HepG2 (cell line): Measurements from ENCODE around the gene GMPPA. TPM values are rescaled to one million over a fixed set of nuclear protein-coding genes. Genes with fewer than 3 reads are reported as not detected.
A peak's percentile ranks its signal among the peaks of the same experiment; 100 is the strongest.

ENCODE experiments used
- BORCS8-MEF2B ChIP-seq: sonication (generic); formaldehyde crosslinking; IDR thresholded peaks from 2 replicates; pipeline ENCODE4 v1.8.0; 2022; ENCODE audit warnings: mild to moderate bottlenecking, missing genetic modification reagents
- CHCHD3 ChIP-seq: sonication (generic); formaldehyde crosslinking; IDR thresholded peaks from 2 replicates; pipeline ENCODE4 v1.8.0; 2022; ENCODE audit warnings: mild to moderate bottlenecking, missing genetic modification reagents, moderate library complexity
- DNMT1 ChIP-seq: sonication (generic); formaldehyde crosslinking; IDR thresholded peaks from 2 replicates; pipeline ENCODE4 v1.5.1; 2020; ENCODE audit warnings: mild to moderate bottlenecking, missing genetic modification reagents
- FLYWCH1 ChIP-seq: sonication (generic); formaldehyde crosslinking; IDR thresholded peaks from 2 replicates; pipeline ENCODE4 v1.8.1; 2023; ENCODE audit warnings: mild to moderate bottlenecking, missing genetic modification reagents
- FOSL1 ChIP-seq: sonication (generic); formaldehyde crosslinking; IDR thresholded peaks from 2 replicates; pipeline ENCODE4 v1.9.0; 2021; ENCODE audit warnings: missing genetic modification reagents, borderline replicate concordance
- GATAD1 ChIP-seq: IDR thresholded peaks from 2 replicates; pipeline ENCODE4 v1.6.1; 2016; ENCODE audit warnings: missing genetic modification reagents, missing compliant biosample characterization
- HHEX ChIP-seq: IDR thresholded peaks from 2 replicates; pipeline ENCODE4 v1.6.1; 2016; ENCODE audit warnings: control low read depth
- MAZ ChIP-seq, 2 experiments: sonication (generic) in 1 of 2; formaldehyde crosslinking in 1 of 2; IDR thresholded peaks; 2 replicates each; pipeline versions ENCODE4 v1.5.0 to v1.6.1; 2012 to 2020; ENCODE audit warnings: low read depth in 2 of 2, mild to moderate bottlenecking in 2 of 2, borderline replicate concordance in 1 of 2, improper control_type of control experiment in 1 of 2, low read length in 1 of 2, missing genetic modification reagents in 1 of 2, moderate library complexity in 1 of 2
- RARA ChIP-seq: IDR thresholded peaks from 2 replicates; pipeline ENCODE4 v1.6.1; 2016; ENCODE audit warnings: missing genetic modification reagents, missing compliant biosample characterization
- REL ChIP-seq: sonication (generic); formaldehyde crosslinking; conservative IDR thresholded peaks from 2 replicates; pipeline ENCODE4 v1.8.0; 2022; ENCODE audit warnings: mild to moderate bottlenecking, missing genetic modification reagents, moderate library complexity
- SSRP1 ChIP-seq: IDR thresholded peaks from 2 replicates; pipeline ENCODE4 v1.6.1; 2016; ENCODE audit warnings: control low read depth
- TARDBP ChIP-seq: sonication (generic); formaldehyde crosslinking; IDR thresholded peaks from 2 replicates; pipeline ENCODE4 v1.8.0; 2022; ENCODE audit warnings: mild to moderate bottlenecking, missing genetic modification reagents
- ZMYM4 ChIP-seq: sonication (generic); formaldehyde crosslinking; IDR thresholded peaks from 2 replicates; pipeline ENCODE4 v1.8.1; 2023; ENCODE audit warnings: mild to moderate bottlenecking, missing genetic modification reagents
- ZNF558 ChIP-seq: sonication (generic); formaldehyde crosslinking; IDR thresholded peaks from 2 replicates; pipeline ENCODE4 v1.9.0; 2022; ENCODE audit warnings: mild to moderate bottlenecking, missing genetic modification reagents, borderline replicate concordance
- ZNF816 ChIP-seq: sonication (generic); formaldehyde crosslinking; IDR thresholded peaks from 2 replicates; pipeline ENCODE4 v1.8.0; 2022; ENCODE audit warnings: missing genetic modification reagents, mild to moderate bottlenecking, borderline replicate concordance
- ZSCAN21 ChIP-seq: sonication (generic); formaldehyde crosslinking; IDR thresholded peaks from 2 replicates; pipeline ENCODE4 v1.8.0; 2022; ENCODE audit warnings: mild to moderate bottlenecking, missing genetic modification reagents, moderate library complexity, borderline replicate concordance
- polyA plus RNA-seq, 8 experiments: library from polyadenylated mRNA; depleted of rRNA in 3 of 8; stranded (reverse) in 7 of 8; unstranded in 1 of 8; fragments of >200 nt; fragmentation: Illumina TruSeq in 4 of 8; extraction: Trizol in 4 of 8; gene quantifications; 2 replicates each; pipeline versions ENCODE4 v1.2.1 to v1.2.3, GENCODE V29; 2011 to 2016; ENCODE audit warnings: low read depth in 4 of 8, missing spikeins in 1 of 8, mixed read lengths in 1 of 8; ENCODE audit not compliant: insufficient read depth in 1 of 8
- total RNA-seq, 5 experiments: library from RNA; depleted of rRNA; stranded (reverse); fragments of >200 nt; fragmentation: Illumina TruSeq; extraction: Trizol; gene quantifications; 2 replicates each; pipeline ENCODE4 v1.2.3, GENCODE V29; 2016; ENCODE audit warnings: low read depth in 1 of 5
- TF ChIP-seq, protein P1 (sequence below): IDR thresholded peaks from 2 replicates; pipeline ENCODE4 v1.6.1; 2018; ENCODE audit warnings: missing genetic modification reagents, mild to moderate bottlenecking, missing compliant biosample characterization
- TF ChIP-seq, protein P2 (sequence below): IDR thresholded peaks from 2 replicates; pipeline ENCODE4 v1.6.1; 2016; ENCODE audit warnings: mild to moderate bottlenecking, missing biosample characterization, missing genetic modification reagents
- TF ChIP-seq, protein P3 (sequence below): sonication (generic); formaldehyde crosslinking; IDR thresholded peaks from 2 replicates; pipeline ENCODE4 v1.4.0; 2020; ENCODE audit warnings: missing genetic modification reagents
- TF ChIP-seq, protein P4 (sequence below): sonication (generic); formaldehyde crosslinking; IDR thresholded peaks from 2 replicates; pipeline ENCODE4 v1.9.0; 2021; ENCODE audit warnings: missing genetic modification reagents, borderline replicate concordance

The GMPPA gene
- total and polyA plus RNA-seq, 2 of the 13 experiments (the other 11 are each of a cell fraction or from before 2014, with no cell fraction given): 81.1 to 106 TPM

DNA sequence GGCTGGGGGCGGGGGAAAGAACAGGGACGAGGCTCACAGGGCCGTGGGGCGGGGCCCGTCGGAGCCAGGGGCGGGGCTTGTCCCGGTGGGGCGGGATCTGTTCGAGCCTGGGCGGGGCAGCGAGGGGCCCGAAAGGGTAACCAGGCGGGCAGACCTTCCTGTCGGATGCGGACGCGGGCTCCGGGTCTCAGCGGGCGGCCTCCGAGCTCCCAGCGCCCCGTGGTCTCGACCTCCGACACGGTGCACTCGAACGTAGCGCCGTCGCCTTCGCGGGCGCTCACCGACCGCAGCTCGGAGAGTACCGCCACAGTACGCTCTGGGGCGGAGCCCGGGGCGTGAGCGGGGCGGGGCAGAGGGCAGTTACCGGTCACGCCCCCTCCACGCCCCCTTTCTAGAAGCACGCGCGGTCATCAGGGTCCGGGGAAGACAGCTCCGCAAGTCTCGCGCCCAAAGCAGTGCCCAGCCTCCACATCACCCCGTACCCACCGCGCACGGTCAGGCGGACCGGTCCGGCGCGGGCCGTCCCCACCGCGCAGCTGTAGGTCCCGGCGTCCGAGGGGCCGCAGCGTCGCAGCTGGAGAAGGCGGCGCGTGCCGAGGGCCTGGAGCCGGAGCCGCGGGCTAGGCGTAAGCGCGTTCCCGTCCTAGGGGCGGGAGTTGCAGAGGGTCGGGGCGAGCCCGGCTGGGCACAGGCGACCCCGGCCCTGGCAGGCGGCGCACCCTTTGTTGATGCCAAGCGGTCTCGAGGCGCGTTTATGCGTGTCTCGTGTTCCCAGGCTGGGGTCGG lies 53.9 kb downstream of the GMPPA start (continued):
- TF ChIP-seq BORCS8-MEF2B (CRISPR knock-in tag) (peak; percentile 76), ZNF816 (CRISPR knock-in tag) (peak; percentile 28; the same call in 1 of the 2 replicates), CHCHD3 (CRISPR knock-in tag) (peak; percentile 93; the same call in 1 of the 2 replicates), MAZ (IDR thresholded peaks at IDR 0.05; ENCODE audit: borderline replicate concordance, low read depth, low read length) (peak; percentile 37; the same call in 1 of the 2 replicates), MAZ (CRISPR knock-in tag; IDR thresholded peaks at IDR 0.05; ENCODE audit: low read depth) (peak; percentile 93), FOSL1 (CRISPR knock-in tag) (no peak), RARA (CRISPR knock-in tag) (peak; percentile 9; the same call in 1 of the 2 replicates), ZSCAN21 (peak; percentile 75; the same call in 1 of the 2 replicates), ZMYM4 (CRISPR knock-in tag) (peak; percentile 74; the same call in 1 of the 2 replicates), REL (CRISPR knock-in tag) (peak; percentile 87; the same call in 1 of the 2 replicates), DNMT1 (CRISPR knock-in tag) (peak; percentile 63; the same call in 1 of the 2 replicates), TARDBP (CRISPR knock-in tag) (0 out of 2 replicates have a peak, but pooled peaks have one; percentile 45), FLYWCH1 (CRISPR knock-in tag) (peak; percentile 76; the same call in 1 of the 2 replicates), GATAD1 (CRISPR knock-in tag) (no peak), HHEX (CRISPR knock-in tag) (no peak), ZNF558 (CRISPR knock-in tag) (peak; percentile 75; the same call in 1 of the 2 replicates), SSRP1 (no peak)
- TF ChIP-seq, protein P1, sequence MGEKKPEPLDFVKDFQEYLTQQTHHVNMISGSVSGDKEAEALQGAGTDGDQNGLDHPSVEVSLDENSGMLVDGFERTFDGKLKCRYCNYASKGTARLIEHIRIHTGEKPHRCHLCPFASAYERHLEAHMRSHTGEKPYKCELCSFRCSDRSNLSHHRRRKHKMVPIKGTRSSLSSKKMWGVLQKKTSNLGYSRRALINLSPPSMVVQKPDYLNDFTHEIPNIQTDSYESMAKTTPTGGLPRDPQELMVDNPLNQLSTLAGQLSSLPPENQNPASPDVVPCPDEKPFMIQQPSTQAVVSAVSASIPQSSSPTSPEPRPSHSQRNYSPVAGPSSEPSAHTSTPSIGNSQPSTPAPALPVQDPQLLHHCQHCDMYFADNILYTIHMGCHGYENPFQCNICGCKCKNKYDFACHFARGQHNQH (CRISPR knock-in tag): peak; percentile 49
- TF ChIP-seq, protein P2, sequence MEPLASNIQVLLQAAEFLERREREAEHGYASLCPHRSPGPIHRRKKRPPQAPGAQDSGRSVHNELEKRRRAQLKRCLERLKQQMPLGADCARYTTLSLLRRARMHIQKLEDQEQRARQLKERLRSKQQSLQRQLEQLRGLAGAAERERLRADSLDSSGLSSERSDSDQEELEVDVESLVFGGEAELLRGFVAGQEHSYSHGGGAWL (CRISPR knock-in tag): peak; percentile 93
- TF ChIP-seq, protein P3, sequence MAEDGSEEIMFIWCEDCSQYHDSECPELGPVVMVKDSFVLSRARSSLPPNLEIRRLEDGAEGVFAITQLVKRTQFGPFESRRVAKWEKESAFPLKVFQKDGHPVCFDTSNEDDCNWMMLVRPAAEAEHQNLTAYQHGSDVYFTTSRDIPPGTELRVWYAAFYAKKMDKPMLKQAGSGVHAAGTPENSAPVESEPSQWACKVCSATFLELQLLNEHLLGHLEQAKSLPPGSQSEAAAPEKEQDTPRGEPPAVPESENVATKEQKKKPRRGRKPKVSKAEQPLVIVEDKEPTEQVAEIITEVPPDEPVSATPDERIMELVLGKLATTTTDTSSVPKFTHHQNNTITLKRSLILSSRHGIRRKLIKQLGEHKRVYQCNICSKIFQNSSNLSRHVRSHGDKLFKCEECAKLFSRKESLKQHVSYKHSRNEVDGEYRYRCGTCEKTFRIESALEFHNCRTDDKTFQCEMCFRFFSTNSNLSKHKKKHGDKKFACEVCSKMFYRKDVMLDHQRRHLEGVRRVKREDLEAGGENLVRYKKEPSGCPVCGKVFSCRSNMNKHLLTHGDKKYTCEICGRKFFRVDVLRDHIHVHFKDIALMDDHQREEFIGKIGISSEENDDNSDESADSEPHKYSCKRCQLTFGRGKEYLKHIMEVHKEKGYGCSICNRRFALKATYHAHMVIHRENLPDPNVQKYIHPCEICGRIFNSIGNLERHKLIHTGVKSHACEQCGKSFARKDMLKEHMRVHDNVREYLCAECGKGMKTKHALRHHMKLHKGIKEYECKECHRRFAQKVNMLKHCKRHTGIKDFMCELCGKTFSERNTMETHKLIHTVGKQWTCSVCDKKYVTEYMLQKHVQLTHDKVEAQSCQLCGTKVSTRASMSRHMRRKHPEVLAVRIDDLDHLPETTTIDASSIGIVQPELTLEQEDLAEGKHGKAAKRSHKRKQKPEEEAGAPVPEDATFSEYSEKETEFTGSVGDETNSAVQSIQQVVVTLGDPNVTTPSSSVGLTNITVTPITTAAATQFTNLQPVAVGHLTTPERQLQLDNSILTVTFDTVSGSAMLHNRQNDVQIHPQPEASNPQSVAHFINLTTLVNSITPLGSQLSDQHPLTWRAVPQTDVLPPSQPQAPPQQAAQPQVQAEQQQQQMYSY: no peak; the same call in 1 of the 2 replicates
- TF ChIP-seq, protein P4, sequence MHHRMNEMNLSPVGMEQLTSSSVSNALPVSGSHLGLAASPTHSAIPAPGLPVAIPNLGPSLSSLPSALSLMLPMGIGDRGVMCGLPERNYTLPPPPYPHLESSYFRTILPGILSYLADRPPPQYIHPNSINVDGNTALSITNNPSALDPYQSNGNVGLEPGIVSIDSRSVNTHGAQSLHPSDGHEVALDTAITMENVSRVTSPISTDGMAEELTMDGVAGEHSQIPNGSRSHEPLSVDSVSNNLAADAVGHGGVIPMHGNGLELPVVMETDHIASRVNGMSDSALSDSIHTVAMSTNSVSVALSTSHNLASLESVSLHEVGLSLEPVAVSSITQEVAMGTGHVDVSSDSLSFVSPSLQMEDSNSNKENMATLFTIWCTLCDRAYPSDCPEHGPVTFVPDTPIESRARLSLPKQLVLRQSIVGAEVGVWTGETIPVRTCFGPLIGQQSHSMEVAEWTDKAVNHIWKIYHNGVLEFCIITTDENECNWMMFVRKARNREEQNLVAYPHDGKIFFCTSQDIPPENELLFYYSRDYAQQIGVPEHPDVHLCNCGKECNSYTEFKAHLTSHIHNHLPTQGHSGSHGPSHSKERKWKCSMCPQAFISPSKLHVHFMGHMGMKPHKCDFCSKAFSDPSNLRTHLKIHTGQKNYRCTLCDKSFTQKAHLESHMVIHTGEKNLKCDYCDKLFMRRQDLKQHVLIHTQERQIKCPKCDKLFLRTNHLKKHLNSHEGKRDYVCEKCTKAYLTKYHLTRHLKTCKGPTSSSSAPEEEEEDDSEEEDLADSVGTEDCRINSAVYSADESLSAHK (CRISPR knock-in tag): 0 out of 2 replicates have a peak, but pooled peaks have one; percentile 64
